HG02678 (cell line): Measurements from ENCODE around the gene FAM187B.
"Not testable (repeated sequence)": the region's sequence is repeated elsewhere in the genome, so short reads cannot be mapped to it uniquely, and the experiment has no call there.

ENCODE experiments used
- ATAC-seq: cut with Tn5 transposase; IDR thresholded peaks from one replicate; pipeline ENCODE4 v1.9.1; 2021; ENCODE audit warnings: mild to moderate bottlenecking, moderate library complexity; ENCODE audit not compliant: unreplicated experiment

FAM187B gene

GRCh38 chr19:35236638-35237400 lies 8.3 kb upstream of the FAM187B start:
- no peak for ATAC-seq

GRCh38 chr19:35232912-35233311 lies 4.4 kb upstream of the FAM187B start:
- no peak for ATAC-seq

GRCh38 chr19:35231956-35232645 lies 3.6 kb upstream of the FAM187B start:
- no peak for ATAC-seq

GRCh38 chr19:35229601-35230000 lies 1.1 kb upstream of the FAM187B start:
- ATAC-seq = no peak

GRCh38 chr19:35226748-35227147 lies 1.8 kb downstream of the FAM187B start:
- no peak for ATAC-seq

GRCh38 chr19:35225951-35226350 lies 2.6 kb downstream of the FAM187B start:
- no peak for ATAC-seq

- ATAC-seq = no peak
These were observed 3.6 kb downstream of the FAM187B start for GRCh38 chr19:35224681-35225571.

GRCh38 chr19:35223862-35224505 lies 4.6 kb downstream of the FAM187B start:
- ATAC-seq = no peak

- ATAC-seq = no peak
These were observed 5.3 kb downstream of the FAM187B start for GRCh38 chr19:35223084-35223790.

- no peak for ATAC-seq
These were observed 6.0 kb downstream of the FAM187B start for GRCh38 chr19:35222373-35223015.

- ATAC-seq = not testable (repeated sequence)
These were observed 7.5 kb downstream of the FAM187B start for GRCh38 chr19:35220973-35221590.

- ATAC-seq = no peak
These were observed 8.1 kb downstream of the FAM187B start for GRCh38 chr19:35220315-35220921.

GRCh38 chr19:35219008-35219407 lies 9.5 kb downstream of the FAM187B start:
- ATAC-seq = no peak

GRCh38 chr19:35217649-35217990 lies 10.9 kb downstream of the FAM187B start:
- no peak for ATAC-seq

- no peak for ATAC-seq
These were observed 11.5 kb downstream of the FAM187B start for GRCh38 chr19:35216833-35217648.

GRCh38 chr19:35216016-35216832 lies 12.3 kb downstream of the FAM187B start:
- ATAC-seq = no peak

GRCh38 chr19:35214766-35215422 lies 13.6 kb downstream of the FAM187B start:
- ATAC-seq = no peak
